GM19438 (cell line): Measurements from ENCODE around the gene EPSTI1.
"Not testable (repeated sequence)": the region's sequence is repeated elsewhere in the genome, so short reads cannot be mapped to it uniquely, and the experiment has no call there.

Source experiments
- ATAC-seq: cut with Tn5 transposase; IDR thresholded peaks from one replicate; pipeline ENCODE4 v1.9.1; 2021; ENCODE audit warnings: low read depth; ENCODE audit not compliant: unreplicated experiment

The EPSTI1 gene

GRCh38 chr13:43006893-43007631 lies 15.0 kb upstream of the EPSTI1 start:
- no peak for ATAC-seq

- no peak for ATAC-seq
These were observed 13.6 kb upstream of the EPSTI1 start for GRCh38 chr13:43005460-43006236.

DNA sequence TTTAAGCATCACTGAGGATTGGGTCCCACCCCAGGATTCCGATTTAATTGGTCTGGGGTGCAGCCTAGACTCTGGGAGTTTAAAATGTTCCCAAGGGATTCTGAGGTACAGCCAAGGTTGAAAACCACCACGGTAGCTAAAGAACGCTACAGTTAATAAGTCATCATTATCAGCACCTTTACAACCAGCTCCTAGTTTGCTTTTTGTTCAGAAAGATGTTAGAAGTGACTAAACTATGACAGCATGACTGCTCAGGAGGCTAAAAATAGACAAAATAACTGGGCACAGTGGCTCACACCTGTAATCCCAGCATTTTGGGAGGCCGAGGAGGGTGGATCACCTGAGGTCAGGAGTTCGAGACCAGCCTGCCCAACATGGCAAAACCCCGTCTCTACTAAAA lies 11.7 kb upstream of the EPSTI1 start:
- ATAC-seq, result no peak

GRCh38 chr13:43003010-43003409 lies 11.0 kb upstream of the EPSTI1 start:
- ATAC-seq, result no peak

GRCh38 chr13:43002021-43002420 lies 10.0 kb upstream of the EPSTI1 start:
- no peak for ATAC-seq

DNA sequence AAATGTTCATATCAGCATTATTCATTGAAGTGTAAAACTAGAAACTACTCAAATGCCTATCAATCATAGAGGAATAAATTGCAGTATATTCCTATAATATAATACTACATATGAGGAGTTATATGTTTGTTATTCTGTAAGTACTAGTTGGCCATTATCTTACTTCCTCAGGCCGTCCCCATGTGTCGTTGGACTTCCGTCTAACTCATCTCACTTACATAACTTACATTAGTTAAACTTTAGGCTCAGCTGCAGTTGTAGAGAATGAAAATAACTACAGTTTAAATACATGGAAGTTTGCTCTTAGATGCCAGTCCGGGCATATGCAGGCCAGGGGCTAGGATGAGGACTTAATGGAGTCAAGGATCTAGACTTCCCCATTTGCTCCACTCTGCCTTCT lies 8.6 kb upstream of the EPSTI1 start:
- no peak for ATAC-seq

- ATAC-seq, result no peak
These were observed 7.5 kb upstream of the EPSTI1 start for GRCh38 chr13:42999491-42999890.

DNA sequence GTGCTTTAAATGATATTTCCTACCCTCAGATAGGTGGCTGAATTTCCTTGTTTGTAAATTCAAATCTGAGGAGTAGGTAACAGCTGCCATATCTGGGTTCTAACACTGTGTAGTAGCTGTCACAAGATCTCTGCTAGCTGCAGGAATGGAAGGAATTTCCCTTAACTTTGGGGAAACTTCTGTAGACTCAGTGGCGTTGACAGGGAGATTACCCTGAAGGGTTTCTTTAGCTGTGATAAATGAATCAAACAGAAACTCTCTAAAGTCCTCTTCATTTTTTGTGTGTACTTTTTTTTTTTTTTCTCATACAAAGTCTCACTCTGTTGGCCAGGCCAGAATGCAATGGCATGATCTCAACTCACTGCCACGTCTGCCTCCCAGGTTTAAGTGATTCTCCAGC lies 5.3 kb upstream of the EPSTI1 start:
- ATAC-seq, result no peak

- no peak for ATAC-seq
These were observed 4.5 kb upstream of the EPSTI1 start for GRCh38 chr13:42996584-42996983.

DNA sequence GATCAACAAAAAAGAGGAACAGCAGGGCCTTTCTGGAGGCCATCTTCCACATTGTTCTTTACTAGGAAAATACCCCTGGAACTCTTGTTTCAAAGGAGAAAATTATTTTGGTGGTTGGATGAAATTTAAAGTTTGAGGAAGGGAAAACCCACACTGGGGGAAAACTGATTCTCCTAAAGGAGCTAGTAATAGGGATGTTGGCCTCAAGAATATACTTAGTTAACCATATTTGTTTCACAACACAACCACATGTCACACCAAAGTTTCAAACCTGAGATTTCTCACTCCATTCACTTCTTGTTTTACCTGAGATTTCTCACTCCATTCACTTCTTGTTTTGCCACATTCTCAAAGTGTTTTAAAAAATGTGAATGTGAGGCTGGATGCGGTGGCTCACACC lies 2.8 kb upstream of the EPSTI1 start:
- no peak for ATAC-seq

- peak; percentile 14 for ATAC-seq
These were observed 702 bp upstream of the EPSTI1 start for GRCh38 chr13:42992764-42993122.

GRCh38 chr13:42991233-42991897 lies 676 bp downstream of the EPSTI1 start:
- not testable (repeated sequence) for ATAC-seq

DNA sequence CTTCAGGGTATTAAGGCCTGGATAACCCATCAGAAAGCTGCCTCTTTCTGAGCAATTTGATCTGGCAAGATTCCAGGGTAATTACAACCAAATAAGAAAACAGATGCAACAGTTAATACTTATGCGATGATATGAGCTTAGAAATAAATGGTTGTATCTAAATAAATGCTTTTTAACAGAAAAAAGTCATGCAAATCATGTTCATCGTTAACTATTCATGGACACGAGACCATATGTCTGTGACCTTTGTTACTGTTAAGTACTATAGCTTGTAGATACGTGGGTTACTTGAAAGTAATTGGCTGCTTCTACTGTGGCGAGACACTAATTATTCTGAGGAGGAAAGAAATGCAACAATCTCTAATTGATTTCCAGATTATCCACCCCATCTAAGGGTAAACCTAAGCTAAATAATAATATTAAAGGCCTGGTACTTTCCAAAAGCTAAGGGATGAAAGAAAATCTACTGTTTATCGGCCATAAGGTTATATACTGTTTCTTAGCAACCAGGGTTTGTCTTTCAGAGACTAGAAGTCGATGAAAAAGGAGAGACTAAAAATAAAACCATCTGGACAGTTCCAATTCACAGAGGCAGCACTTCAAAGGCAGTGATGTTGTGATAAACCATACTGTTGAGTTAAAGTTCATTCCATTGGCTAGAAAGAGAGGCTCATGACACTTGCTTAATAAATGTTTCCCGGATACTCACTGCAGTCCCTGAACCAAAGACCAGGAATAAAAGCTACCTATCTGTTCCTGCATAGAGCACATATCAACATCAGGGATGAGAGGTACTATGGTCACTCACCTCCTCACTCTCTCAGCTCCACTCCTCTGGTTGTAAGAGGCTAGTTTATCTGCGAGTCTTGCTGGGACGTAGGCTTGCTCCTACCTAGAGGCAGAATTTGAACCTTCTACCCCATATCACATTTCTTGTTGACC lies 1.5 kb downstream of the EPSTI1 start:
- ATAC-seq, result no peak

DNA sequence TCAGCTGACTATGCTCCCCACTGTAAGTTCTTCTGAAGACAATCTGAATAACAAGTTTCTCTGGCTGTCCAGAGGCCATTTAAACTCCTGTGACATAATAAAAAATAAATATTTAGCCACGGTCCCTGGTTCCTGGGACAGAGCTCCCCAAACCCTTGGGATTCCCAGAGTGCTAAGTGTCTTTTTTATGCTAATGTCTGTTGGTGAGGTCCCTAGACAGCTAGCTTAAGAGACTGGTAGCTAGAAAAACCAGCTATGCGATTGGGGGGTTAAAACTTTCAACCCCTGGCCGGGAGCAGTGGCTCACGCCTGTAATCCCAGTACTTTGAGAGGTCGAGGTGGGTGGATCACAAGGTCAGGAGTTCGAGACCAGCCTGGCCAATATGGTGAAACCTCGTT lies 5.9 kb downstream of the EPSTI1 start:
- no peak for ATAC-seq

- ATAC-seq, result no peak
These were observed 6.5 kb downstream of the EPSTI1 start for GRCh38 chr13:42985312-42986175.

DNA sequence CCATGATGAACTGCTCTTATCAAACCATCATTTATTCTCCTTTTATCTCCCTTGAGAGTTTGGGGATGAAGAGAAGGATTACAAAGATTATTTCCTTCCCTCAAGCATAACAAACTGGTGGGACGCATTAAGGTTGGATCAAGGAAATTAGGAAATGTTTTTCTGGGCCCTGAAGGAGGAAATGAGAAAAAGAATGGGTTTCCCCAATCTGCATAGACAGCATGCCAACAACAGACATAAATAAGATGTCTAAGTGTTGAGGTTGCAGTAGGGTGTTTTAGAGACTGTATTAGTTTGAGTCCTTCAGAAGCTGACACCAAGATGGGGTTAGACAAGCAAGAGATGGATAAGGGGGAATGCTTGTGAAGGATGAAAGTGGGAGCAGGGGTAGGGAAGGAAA lies 7.3 kb downstream of the EPSTI1 start:
- ATAC-seq, result no peak

DNA sequence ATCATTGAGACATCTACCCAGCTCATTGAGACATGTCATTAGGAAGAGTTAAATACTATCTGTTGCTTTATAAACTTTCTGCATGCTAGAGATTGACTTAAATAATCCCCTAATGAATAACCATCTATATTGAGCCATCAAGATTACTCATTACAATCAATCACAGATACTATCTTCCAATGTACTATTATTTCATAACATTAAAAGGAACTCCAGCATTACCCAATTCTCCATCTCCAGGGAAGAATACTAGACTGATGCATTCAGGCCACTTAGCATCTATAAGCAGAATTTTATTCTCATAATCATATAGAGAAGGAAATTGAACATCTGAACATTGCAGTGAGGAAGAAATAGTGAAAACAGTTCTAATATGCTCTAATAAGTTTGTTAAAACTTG lies 8.0 kb downstream of the EPSTI1 start:
- ATAC-seq, result no peak

DNA sequence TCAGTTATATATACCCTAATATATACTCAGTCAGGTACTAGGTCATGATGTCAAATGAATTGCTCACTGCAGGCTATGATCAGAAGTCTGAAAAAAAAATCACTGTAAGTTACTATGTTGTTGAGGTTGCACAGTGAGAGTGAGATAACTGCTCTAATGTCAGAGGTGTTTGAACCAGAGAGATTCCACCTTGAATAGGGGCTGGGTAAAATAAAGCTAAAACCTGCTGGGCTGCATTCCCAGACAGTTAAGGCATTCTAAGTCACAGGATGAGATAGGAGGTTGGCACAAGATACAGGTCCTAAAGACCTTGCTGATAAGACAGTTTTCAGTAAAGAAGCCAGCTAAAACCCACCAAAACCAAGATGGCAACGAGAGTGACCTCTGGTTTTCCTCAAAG lies 10.2 kb downstream of the EPSTI1 start:
- ATAC-seq, result no peak

DNA sequence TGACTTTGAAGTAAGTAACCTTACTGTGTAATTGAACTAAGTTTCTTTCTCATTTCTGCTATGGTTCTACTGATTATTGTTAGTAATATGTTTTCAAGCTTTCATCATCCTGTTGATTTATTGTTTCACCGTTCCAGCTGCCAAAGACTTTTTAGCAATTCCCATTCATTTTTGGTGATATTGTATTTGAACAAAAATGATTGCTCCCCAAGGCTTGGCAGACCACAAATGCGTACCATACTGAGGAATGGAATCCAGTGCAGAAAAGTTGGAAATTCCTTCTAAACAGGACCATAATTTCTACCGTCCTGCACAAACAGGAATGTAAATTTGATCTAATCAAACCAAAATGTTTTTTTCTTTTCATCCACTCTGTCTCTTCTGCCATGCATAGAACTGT lies 10.7 kb downstream of the EPSTI1 start:
- no peak for ATAC-seq

DNA sequence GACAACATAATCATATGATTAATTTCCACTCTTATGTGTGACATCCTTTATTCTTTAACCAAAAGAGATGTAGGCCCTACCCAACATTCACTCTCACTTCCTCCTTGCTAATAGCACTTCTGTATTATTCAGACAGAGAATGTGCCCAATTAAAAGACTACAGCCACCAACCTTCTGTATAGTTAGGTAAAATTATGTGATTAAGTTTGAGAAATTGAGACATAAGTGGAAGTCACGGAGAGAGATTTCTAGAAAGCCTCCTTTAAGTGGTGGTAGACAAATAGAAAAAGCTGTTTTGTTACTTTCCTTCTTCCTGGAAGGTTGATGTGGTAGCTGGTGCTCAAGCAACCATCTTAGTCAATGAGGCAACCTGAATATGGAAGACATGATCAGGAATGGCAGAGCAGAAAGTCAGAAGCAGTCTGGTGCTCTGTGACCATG lies 14.8 kb downstream of the EPSTI1 start:
- ATAC-seq, result no peak
